Activated naive CD4-positive, alpha-beta T cell treated with anti-CD3 and anti-CD28 coated beads, Interleukin-2, amount 10 ng/mL, durations not matched to agents 7 days and 5 days (primary cell): ENCODE data around the gene PPFIA4.
"Not testable (repeated sequence)": the region's sequence is repeated elsewhere in the genome, so short reads cannot be mapped to it uniquely, and the experiment has no call there.

Experiments
- CTCF ChIA-PET: fragments of 350-600 bp; sonication (Branson Sonifier 250); formaldehyde crosslinking; loops from one replicate; lab custom pipeline; 2021; ENCODE audit warnings: antibody characterized with exemption; lab: Charles Lee
- DNase-seq: peaks from one replicate; pipeline ENCODE4 v3.0.0-alpha.2; 2020
- H3K27ac Mint-ChIP-seq: one replicate; pipeline ENCODE4 v1.8.0; 2021; ENCODE audit warnings: mild to moderate bottlenecking, moderate library complexity, mixed read lengths
- H3K27me3 Mint-ChIP-seq: one replicate; pipeline ENCODE4 v1.8.0; 2021; ENCODE audit warnings: mild to moderate bottlenecking, mixed read lengths
- H3K36me3 Mint-ChIP-seq: one replicate; pipeline ENCODE4 v1.8.0; 2021; ENCODE audit warnings: mixed read lengths
- H3K4me1 Mint-ChIP-seq: one replicate; pipeline ENCODE4 v1.8.0; 2021; ENCODE audit warnings: mixed read lengths
- H3K4me3 Mint-ChIP-seq: one replicate; pipeline ENCODE4 v1.8.0; 2021; ENCODE audit warnings: mild to moderate bottlenecking, moderate library complexity, mixed read lengths
- H3K9me3 Mint-ChIP-seq: one replicate; pipeline ENCODE4 v1.8.0; 2021; ENCODE audit warnings: mixed read lengths

Gene PPFIA4

GRCh38 chr1:203026031-203026665 lies at the start of gene PPFIA4:
Gene PPFIA4, plus strand, starts transcription at chr1:203026491. Its CDS starts 12,518 bp downstream, at chr1:203039009.
- H3K4me3 Mint-ChIP-seq = peak within 1 kb of the TSS; percentile 86
- H3K36me3 Mint-ChIP-seq = peaks cover 33% of the 10 kb centered on the region
- H3K9me3 Mint-ChIP-seq = peaks cover 2% of the 10 kb centered on the region
- H3K4me1 Mint-ChIP-seq = peaks cover 21% of the 10 kb centered on the region
- peaks cover 23% of the 10 kb centered on the region for H3K27me3 Mint-ChIP-seq
- peak within 1 kb of the TSS; percentile 70 for H3K27ac Mint-ChIP-seq
- CTCF ChIA-PET = interaction anchor here (8.2 kb wide), 1 partner anchor 14 kb away, joined by 64 read pairs; no protein-coding TSS in a partner anchor
- peak; percentile 90 for DNase-seq

GRCh38 chr1:202976633-202977032 lies 49.7 kb upstream of the PPFIA4 start:
- Mint-ChIP-seq H3K27me3 (peaks cover 46% of the 10 kb centered on the region), H3K27ac (no peak overlapping the region), H3K4me3 (no peak overlapping the region), H3K36me3 (no peaks in the 10 kb centered on the region), H3K9me3 (no peaks in the 10 kb centered on the region), H3K4me1 (no peaks in the 10 kb centered on the region)
- no peak for DNase-seq
- CTCF ChIA-PET = no interaction called here

GRCh38 chr1:202979459-202979858 lies 46.8 kb upstream of the PPFIA4 start:
- Mint-ChIP-seq H3K4me3 (no peak overlapping the region), H3K27me3 (peaks cover 43% of the 10 kb centered on the region), H3K4me1 (peaks cover 3% of the 10 kb centered on the region), H3K36me3 (no peaks in the 10 kb centered on the region), H3K27ac (no peak overlapping the region), H3K9me3 (no peaks in the 10 kb centered on the region)
- CTCF ChIA-PET = no interaction called here
- no peak for DNase-seq

- CTCF ChIA-PET = no interaction called here
Observed at GRCh38 chr1:202981939-202982338, 44.4 kb upstream of the PPFIA4 start.

GRCh38 chr1:202982715-202983430 lies 43.4 kb upstream of the PPFIA4 start:
- no peaks in the 10 kb centered on the region for H3K9me3 Mint-ChIP-seq
- CTCF ChIA-PET = interaction anchor here (0.7 kb wide), 1 partner anchor 24 kb away, joined by 4 read pairs; no protein-coding TSS in a partner anchor
- H3K27me3 Mint-ChIP-seq = peaks cover 26% of the 10 kb centered on the region
- DNase-seq = no peak
- no peak overlapping the region for H3K4me3 Mint-ChIP-seq
- H3K27ac Mint-ChIP-seq = no peak overlapping the region
- H3K36me3 Mint-ChIP-seq = no peaks in the 10 kb centered on the region
- peaks cover 3% of the 10 kb centered on the region for H3K4me1 Mint-ChIP-seq

More at GRCh38 chr1:202981939-202982338, 44.4 kb upstream of the PPFIA4 start:
- H3K4me1 Mint-ChIP-seq = peaks cover 3% of the 10 kb centered on the region
- no peak overlapping the region for H3K4me3 Mint-ChIP-seq
- H3K27ac Mint-ChIP-seq = no peak overlapping the region
- DNase-seq = no peak
- H3K9me3 Mint-ChIP-seq = no peaks in the 10 kb centered on the region
- H3K36me3 Mint-ChIP-seq = no peaks in the 10 kb centered on the region
- H3K27me3 Mint-ChIP-seq = peaks cover 30% of the 10 kb centered on the region

GRCh38 chr1:202986120-202986519 lies 40.2 kb upstream of the PPFIA4 start:
- H3K9me3 Mint-ChIP-seq, H3K36me3 Mint-ChIP-seq, DNase-seq, H3K4me1 Mint-ChIP-seq, H3K27ac Mint-ChIP-seq, H3K4me3 Mint-ChIP-seq: not testable (repeated sequence)
- CTCF ChIA-PET = interaction anchor here (0.6 kb wide), 1 partner anchor 462 kb away, joined by 3 read pairs; no protein-coding TSS in a partner anchor
- peaks cover 38% of the 10 kb centered on the region for H3K27me3 Mint-ChIP-seq

- CTCF ChIA-PET = no interaction called here
- H3K27ac Mint-ChIP-seq = no peak overlapping the region
- H3K4me1 Mint-ChIP-seq = no peaks in the 10 kb centered on the region
- no peak overlapping the region for H3K4me3 Mint-ChIP-seq
- H3K27me3 Mint-ChIP-seq = peaks cover 44% of the 10 kb centered on the region
- no peaks in the 10 kb centered on the region for H3K9me3 Mint-ChIP-seq
- no peak for DNase-seq
- H3K36me3 Mint-ChIP-seq = no peaks in the 10 kb centered on the region
Observed at GRCh38 chr1:202987255-202987654, 39.0 kb upstream of the PPFIA4 start.

GRCh38 chr1:202987922-202988583 lies 38.2 kb upstream of the PPFIA4 start:
- Mint-ChIP-seq H3K9me3 (no peaks in the 10 kb centered on the region), H3K4me1 (no peaks in the 10 kb centered on the region), H3K36me3 (no peaks in the 10 kb centered on the region), H3K27ac (no peak overlapping the region), H3K27me3 (peaks cover 44% of the 10 kb centered on the region), H3K4me3 (no peak overlapping the region)
- no peak for DNase-seq
- CTCF ChIA-PET = interaction anchor here (0.7 to 0.8 kb wide), 4 partner anchors 9 to 328 kb away, joined by 3 to 6 read pairs (median 4); no protein-coding TSS in a partner anchor

GRCh38 chr1:202989879-202990278 lies 36.4 kb upstream of the PPFIA4 start:
- DNase-seq = no peak
- Mint-ChIP-seq H3K4me1 (no peaks in the 10 kb centered on the region), H3K27ac (no peak overlapping the region), H3K9me3 (no peaks in the 10 kb centered on the region), H3K27me3 (peaks cover 46% of the 10 kb centered on the region), H3K36me3 (no peaks in the 10 kb centered on the region), H3K4me3 (no peak overlapping the region)
- CTCF ChIA-PET = interaction anchor here (0.9 to 1.2 kb wide), 2 partner anchors 9 to 21 kb away, joined by 3 to 6 read pairs; no protein-coding TSS in a partner anchor

GRCh38 chr1:202991112-202991511 lies 35.2 kb upstream of the PPFIA4 start:
- Mint-ChIP-seq H3K9me3 (no peaks in the 10 kb centered on the region), H3K27ac (no peak overlapping the region), H3K27me3 (peaks cover 57% of the 10 kb centered on the region), H3K4me3 (no peak overlapping the region), H3K36me3 (no peaks in the 10 kb centered on the region), H3K4me1 (no peaks in the 10 kb centered on the region)
- no peak for DNase-seq
- CTCF ChIA-PET = interaction anchor here (1.2 kb wide), 1 partner anchor 8 kb away, joined by 6 read pairs; no protein-coding TSS in a partner anchor

GRCh38 chr1:202994756-202995155 lies 31.5 kb upstream of the PPFIA4 start:
- no peak overlapping the region for H3K27ac Mint-ChIP-seq

GRCh38 chr1:202998836-202999750 lies 27.2 kb upstream of the PPFIA4 start:
- H3K4me3 Mint-ChIP-seq = peak overlapping the region; percentile 14
- peak; percentile 76 for DNase-seq

More at GRCh38 chr1:202994756-202995155, 31.5 kb upstream of the PPFIA4 start:
- DNase-seq = no peak
- Mint-ChIP-seq H3K9me3 (no peaks in the 10 kb centered on the region), H3K27me3 (peaks cover 58% of the 10 kb centered on the region), H3K4me1 (peaks cover 10% of the 10 kb centered on the region), H3K4me3 (no peak overlapping the region), H3K36me3 (no peaks in the 10 kb centered on the region)
- CTCF ChIA-PET = interaction anchor here (0.9 to 1.4 kb wide), 3 partner anchors 23 to 275 kb away, joined by 3 to 4 read pairs (median 4); no protein-coding TSS in a partner anchor

More at GRCh38 chr1:202998836-202999750, 27.2 kb upstream of the PPFIA4 start:
- CTCF ChIA-PET = interaction anchor here (0.6 to 2.3 kb wide), 26 partner anchors 9 to 299 kb away, joined by 3 to 8 read pairs (median 4); partner anchors contain the start of gene KLHL12
- H3K4me1 Mint-ChIP-seq = peaks cover 12% of the 10 kb centered on the region
- H3K9me3 Mint-ChIP-seq = no peaks in the 10 kb centered on the region
- H3K36me3 Mint-ChIP-seq = no peaks in the 10 kb centered on the region
- no peak overlapping the region for H3K27ac Mint-ChIP-seq
- peaks cover 41% of the 10 kb centered on the region for H3K27me3 Mint-ChIP-seq
